SK-N-SH (cell line): Measurements from ENCODE around the gene MUSK. TPM values are rescaled to one million over a fixed set of nuclear protein-coding genes. Genes with fewer than 3 reads are reported as not detected.

Experiments
- CTCF ChIA-PET: fragments of 300-600, 350-600 bp; formaldehyde crosslinking; extraction: SDS; loops from one replicate; lab custom pipeline; 2021; lab: Yijun Ruan, JAX
- POLR2A ChIA-PET: fragments of 350-600 bp; sonication (Branson Sonifier 250); formaldehyde crosslinking; extraction: SDS; loops from one replicate; lab custom pipeline; 2020; ENCODE audit warnings: antibody characterized with exemption, inconsistent platforms; lab: Yijun Ruan, JAX
- DNase-seq: peaks from one replicate; pipeline ENCODE4 v3.0.0; 2012
- H2AFZ ChIP-seq: fragments of 200-600 bp; sonication (generic); 2 replicates; pipeline ENCODE4 v1.8.1; 2016; ENCODE audit warnings: antibody characterized with exemption, mild to moderate bottlenecking, low read depth
- H3F3A ChIP-seq: fragments of 200-600 bp; sonication (generic); replicated peaks from 2 replicates; pipeline ENCODE3; 2016; ENCODE audit warnings: antibody characterized with exemption, mild to moderate bottlenecking; ENCODE audit not compliant: insufficient read depth
- H3K27ac ChIP-seq, 2 experiments: fragments of 200-500 bp in 1 of 2; fragments of 200-600 bp in 1 of 2; sonication (Bioruptor generic) in 1 of 2; sonication (generic), shearing (Covaris generic) in 1 of 2; 2 replicates each; pipeline versions ENCODE4 v1.5.1 to v1.6.1; 2014 to 2016; ENCODE audit warnings: low read depth in 2 of 2, inconsistent platforms in 1 of 2, low read length in 1 of 2, mild to moderate bottlenecking in 1 of 2, mixed read lengths in 1 of 2
- H3K27me3 ChIP-seq: fragments of 200-600 bp; sonication (generic), shearing (Covaris generic); 2 replicates; pipeline ENCODE4 v1.6.1; 2016; ENCODE audit warnings: mixed run types; ENCODE audit not compliant: insufficient read depth
- H3K36me3 ChIP-seq, 2 experiments: fragments of 200-500 bp in 1 of 2; fragments of 200-600 bp in 1 of 2; sonication (Bioruptor generic) in 1 of 2; sonication (generic) in 1 of 2; replicated peaks in 1 of 2; 2 replicates each; pipeline versions ENCODE3 to v1.5.1; 2014 to 2016; ENCODE audit warnings: low read length in 1 of 2, mild to moderate bottlenecking in 1 of 2; ENCODE audit not compliant: insufficient read depth in 2 of 2, control insufficient read depth in 1 of 2
- H3K4me1 ChIP-seq, 2 experiments: fragments of 200-500 bp in 1 of 2; fragments of 200-600 bp in 1 of 2; sonication (Bioruptor generic) in 1 of 2; sonication (generic), shearing (Covaris generic) in 1 of 2; 2 replicates each; pipeline versions ENCODE4 v1.5.1 to v1.6.1; 2014 to 2016; ENCODE audit warnings: low read depth in 1 of 2, low read length in 1 of 2, mixed run types in 1 of 2; ENCODE audit not compliant: insufficient read depth in 2 of 2, control insufficient read depth in 1 of 2
- H3K4me2 ChIP-seq: fragments of 200-600 bp; sonication (generic), shearing (Covaris generic); 2 replicates; pipeline ENCODE4 v1.6.1; 2017; ENCODE audit warnings: mixed run types
- H3K4me3 ChIP-seq, 2 experiments: fragments of 200-500 bp in 1 of 2; fragments of 200-600 bp in 1 of 2; sonication (Bioruptor generic) in 1 of 2; sonication (generic), shearing (Covaris generic) in 1 of 2; 2 replicates each; pipeline versions ENCODE4 v1.5.1 to v1.8.1; 2014 to 2016; ENCODE audit warnings: low read depth in 2 of 2, inconsistent platforms in 1 of 2, low read length in 1 of 2, mild to moderate bottlenecking in 1 of 2, mixed read lengths in 1 of 2, moderate library complexity in 1 of 2
- H3K79me2 ChIP-seq: fragments of 200-600 bp; sonication (generic); 2 replicates; pipeline ENCODE4 v1.8.1; 2017; ENCODE audit warnings: mild to moderate bottlenecking; ENCODE audit not compliant: insufficient read depth
- H3K9ac ChIP-seq: fragments of 200-600 bp; sonication (generic); 2 replicates; pipeline ENCODE4 v1.6.1; 2017; ENCODE audit warnings: mixed run types
- H3K9me2 ChIP-seq: fragments of 200-600 bp; sonication (generic); 2 replicates; pipeline ENCODE4 v1.6.1; 2017; ENCODE audit warnings: mixed run types
- H3K9me3 ChIP-seq: fragments of 200-600 bp; sonication (generic); 2 replicates; pipeline ENCODE4 v1.6.1; 2017; ENCODE audit warnings: mixed run types, mild to moderate bottlenecking, moderate library complexity
- H4K20me1 ChIP-seq: fragments of 200-600 bp; sonication (generic); 2 replicates; pipeline ENCODE4 v1.6.1; 2017; ENCODE audit warnings: mild to moderate bottlenecking, mixed run types; ENCODE audit not compliant: insufficient read depth
- EZH2phosphoT487 ChIP-seq: fragments of 200-600 bp; sonication (generic); IDR thresholded peaks from 2 replicates; pipeline ENCODE4 v1.6.1; 2017; ENCODE audit warnings: low read depth, mixed run types, mild to moderate bottlenecking, antibody characterized with exemption, moderate library complexity, borderline replicate concordance
- FOXJ3 ChIP-seq: sonication (generic); formaldehyde crosslinking; IDR thresholded peaks from 2 replicates; pipeline ENCODE4 v1.5.1; 2020; ENCODE audit warnings: mild to moderate bottlenecking, missing genetic modification reagents
- FOXM1 ChIP-seq: IDR thresholded peaks from 2 replicates; pipeline ENCODE4 v1.4.0; 2012; ENCODE audit warnings: low read depth, mild to moderate bottlenecking
- GATA2 ChIP-seq: sonication (generic); formaldehyde crosslinking; IDR thresholded peaks from 2 replicates; pipeline ENCODE4 v1.5.0; 2020; ENCODE audit warnings: mild to moderate bottlenecking, missing genetic modification reagents
- JUND ChIP-seq: IDR thresholded peaks from 2 replicates; pipeline ENCODE4 v1.4.0; 2012
- MAX ChIP-seq: IDR thresholded peaks from 2 replicates; pipeline ENCODE4 v1.4.0; 2012; ENCODE audit warnings: low read depth
- MXI1 ChIP-seq: IDR thresholded peaks from 2 replicates; pipeline ENCODE4 v1.6.1; 2012; ENCODE audit warnings: mild to moderate bottlenecking, low read depth, low read length, improper control_type of control experiment
- NRF1 ChIP-seq: IDR thresholded peaks from 2 replicates; pipeline ENCODE4 v1.6.1; 2012; ENCODE audit warnings: low read depth, mild to moderate bottlenecking, low read length
- POLR2AphosphoS5 ChIP-seq: IDR thresholded peaks from 2 replicates; pipeline ENCODE4 v1.6.1; 2012; ENCODE audit warnings: low read depth, low read length
- RAD21 ChIP-seq: IDR thresholded peaks from 2 replicates; pipeline ENCODE4 v1.6.1; 2012; ENCODE audit warnings: mild to moderate bottlenecking, low read length
- SIN3A ChIP-seq: IDR thresholded peaks from 2 replicates; pipeline ENCODE4 v1.6.1; 2012; ENCODE audit warnings: low read depth, mild to moderate bottlenecking, low read length, moderate library complexity, borderline replicate concordance
- SMC3 ChIP-seq: IDR thresholded peaks from 2 replicates; pipeline ENCODE4 v1.6.1; 2012; ENCODE audit warnings: low read depth, low read length, improper control_type of control experiment
- TAF1 ChIP-seq: IDR thresholded peaks from 2 replicates; pipeline ENCODE4 v1.6.1; 2012; ENCODE audit warnings: low read depth, mild to moderate bottlenecking, low read length, moderate library complexity, borderline replicate concordance
- TCF12 ChIP-seq: IDR thresholded peaks from 2 replicates; pipeline ENCODE4 v1.4.0; 2012
- TEAD4 ChIP-seq: IDR thresholded peaks from 2 replicates; pipeline ENCODE4 v1.4.0; 2012; ENCODE audit warnings: mild to moderate bottlenecking, borderline replicate concordance; ENCODE audit not compliant: insufficient read depth
- USF2 ChIP-seq: fragments of 150-350 bp; IDR thresholded peaks from 2 replicates; pipeline ENCODE4 v1.6.1; 2017; ENCODE audit warnings: antibody characterized with exemption, low read length, low read depth, borderline replicate concordance
- WGBS: methylation state at CpG from one replicate; pipeline ENCODE4 v1.1.6; 2017; ENCODE audit warnings: low lambda C conversion rate; 5-methylcytosine and 5-hydroxymethylcytosine counted together
- polyA plus RNA-seq, 3 experiments: library from polyadenylated mRNA; depleted of rRNA; stranded (reverse); fragments of >200 nt; gene quantifications; 2 replicates each; pipeline ENCODE4 v1.2.3, GENCODE V29; 2012
- TF ChIP-seq, protein P1 (sequence below): fragments of 150-350 bp; IDR thresholded peaks from 2 replicates; pipeline ENCODE4 v1.6.1; 2016; ENCODE audit warnings: mild to moderate bottlenecking, low read depth, low read length
- TF ChIP-seq, protein P2 (sequence below): IDR thresholded peaks from 2 replicates; pipeline ENCODE4 v1.4.0; 2012; ENCODE audit warnings: low read depth, borderline replicate concordance

The MUSK gene
- not detected in 2 replicates for polyA plus RNA-seq (2012; rRNA removed)
- 0.03 and 0.04 TPM in 2 replicates for polyA plus RNA-seq (2012; cell fraction: cytosol; rRNA removed)
- not detected in 2 replicates for polyA plus RNA-seq (2012; cell fraction: nucleus; rRNA removed)

GRCh38 chr9:110668570-110669167, at the start of gene MUSK:
Gene MUSK (plus strand): TSS chr9:110668791. CDS start chr9:110668905, 114 bp downstream.
- Histone ChIP-seq H3F3A (no peaks in the 10 kb centered on the region), H3K9me3 (no peaks in the 10 kb centered on the region), H3K36me3 (no peaks in the 10 kb centered on the region), H3K4me3 (no peak within 1 kb of the TSS), H2AFZ (no peak within 1 kb of the TSS), H3K9me2 (no peaks in the 10 kb centered on the region), H3K9ac (no peak within 1 kb of the TSS), H4K20me1 (no peaks in the 10 kb centered on the region), H3K4me1 (no peaks in the 10 kb centered on the region), H3K79me2 (no peaks in the 10 kb centered on the region), H3K27ac (no peak within 1 kb of the TSS), H3K4me2 (no peak within 1 kb of the TSS), H3K27me3 (no peaks in the 10 kb centered on the region)
- 88% methylated on average over 8 of the region's 8 CpGs for WGBS
- TF ChIP-seq, protein P1, sequence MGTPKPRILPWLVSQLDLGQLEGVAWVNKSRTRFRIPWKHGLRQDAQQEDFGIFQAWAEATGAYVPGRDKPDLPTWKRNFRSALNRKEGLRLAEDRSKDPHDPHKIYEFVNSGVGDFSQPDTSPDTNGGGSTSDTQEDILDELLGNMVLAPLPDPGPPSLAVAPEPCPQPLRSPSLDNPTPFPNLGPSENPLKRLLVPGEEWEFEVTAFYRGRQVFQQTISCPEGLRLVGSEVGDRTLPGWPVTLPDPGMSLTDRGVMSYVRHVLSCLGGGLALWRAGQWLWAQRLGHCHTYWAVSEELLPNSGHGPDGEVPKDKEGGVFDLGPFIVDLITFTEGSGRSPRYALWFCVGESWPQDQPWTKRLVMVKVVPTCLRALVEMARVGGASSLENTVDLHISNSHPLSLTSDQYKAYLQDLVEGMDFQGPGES = no peak
- TF ChIP-seq POLR2AphosphoS5 (no peak), NRF1 (no peak), TAF1 (no peak), TEAD4 (no peak), USF2 (no peak), TCF12 (no peak), SMC3 (no peak), SIN3A (no peak), MXI1 (no peak), FOXJ3 (CRISPR knock-in tag) (no peak), RAD21 (no peak), FOXM1 (no peak), JUND (no peak), EZH2phosphoT487 (no peak), MAX (no peak), GATA2 (CRISPR knock-in tag) (no peak)
- TF ChIP-seq, protein P2, sequence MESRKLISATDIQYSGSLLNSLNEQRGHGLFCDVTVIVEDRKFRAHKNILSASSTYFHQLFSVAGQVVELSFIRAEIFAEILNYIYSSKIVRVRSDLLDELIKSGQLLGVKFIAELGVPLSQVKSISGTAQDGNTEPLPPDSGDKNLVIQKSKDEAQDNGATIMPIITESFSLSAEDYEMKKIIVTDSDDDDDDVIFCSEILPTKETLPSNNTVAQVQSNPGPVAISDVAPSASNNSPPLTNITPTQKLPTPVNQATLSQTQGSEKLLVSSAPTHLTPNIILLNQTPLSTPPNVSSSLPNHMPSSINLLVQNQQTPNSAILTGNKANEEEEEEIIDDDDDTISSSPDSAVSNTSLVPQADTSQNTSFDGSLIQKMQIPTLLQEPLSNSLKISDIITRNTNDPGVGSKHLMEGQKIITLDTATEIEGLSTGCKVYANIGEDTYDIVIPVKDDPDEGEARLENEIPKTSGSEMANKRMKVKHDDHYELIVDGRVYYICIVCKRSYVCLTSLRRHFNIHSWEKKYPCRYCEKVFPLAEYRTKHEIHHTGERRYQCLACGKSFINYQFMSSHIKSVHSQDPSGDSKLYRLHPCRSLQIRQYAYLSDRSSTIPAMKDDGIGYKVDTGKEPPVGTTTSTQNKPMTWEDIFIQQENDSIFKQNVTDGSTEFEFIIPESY = no peak
- POLR2A ChIA-PET = no interaction called here
- DNase-seq = no peak
- CTCF ChIA-PET = no interaction called here
